Right lobe of liver (tissue), 6 donors: ENCODE data around the gene MBD3L2. TPM values are rescaled to one million over a fixed set of nuclear protein-coding genes. Genes with fewer than 3 reads are reported as not detected.
"Not testable (repeated sequence)": the region's sequence is repeated elsewhere in the genome, so short reads cannot be mapped to it uniquely, and the experiment has no call there.

Experiments
- ATAC-seq, 4 donors: fragments of 200-7000 bp; cut with Tn5 transposase; one replicate each; pipeline ENCODE4 v1.9.1; 2020; ENCODE audit warnings: mild to moderate bottlenecking in 4 of 4, moderate library complexity in 4 of 4
- DNase-seq, 3 donors: peaks; one replicate each; pipeline ENCODE4 v3.0.0-alpha.2; 2020
- H3K27ac ChIP-seq, 3 donors: fragments of 200-600 bp; one replicate each; pipeline ENCODE4 v1.8.0; 2022
- H3K27me3 ChIP-seq, 2 donors: fragments of 200-600 bp; one replicate each; pipeline ENCODE4 v1.8.0; 2022
- H3K36me3 ChIP-seq, 4 donors: fragments of 200-600 bp; sonication (generic) in 1 of 4; one replicate each; pipeline versions ENCODE4 v1.5.1 to v1.8.0; 2017 to 2022; ENCODE audit warnings: control low read depth in 1 of 4
- H3K4me1 ChIP-seq, 4 donors: fragments of 200-600 bp; sonication (generic) in 1 of 4; one replicate each; pipeline versions ENCODE4 v1.5.1 to v1.8.0; 2017 to 2022; ENCODE audit warnings: control low read depth in 1 of 4
- H3K4me3 ChIP-seq, 3 donors: fragments of 200-600 bp; one replicate each; pipeline ENCODE4 v1.8.0; 2022
- H3K9me3 ChIP-seq, 4 donors: fragments of 200-600 bp; sonication (generic) in 1 of 4; one replicate each; pipeline versions ENCODE4 v1.5.1 to v1.8.0; 2017 to 2022; ENCODE audit warnings: control low read depth in 1 of 4
- POLR2A ChIP-seq: fragments of 450-650 bp; IDR thresholded peaks from one replicate; pipeline ENCODE4 v1.6.1; 2017; ENCODE audit warnings: antibody characterized with exemption, mild to moderate bottlenecking
- WGBS: methylation state at CpG from one replicate; pipeline ENCODE4 v1.1.6; 2018; ENCODE audit warnings: low coverage, low lambda C conversion rate; ENCODE audit not compliant: insufficient coverage; ENCODE audit errors: missing lambda C conversion rate; 5-methylcytosine and 5-hydroxymethylcytosine counted together
- intact Hi-C, 2 donors: fragments of 100-400 bp; cut with DNase I; formaldehyde crosslinking; loops; one replicate each; pipeline versions ENCODE4 v1.11.2 to v1.14.1; 2022
- total RNA-seq, 6 experiments: library from RNA; depleted of rRNA in 2 of 6; stranded (reverse); fragments of >200 nt in 2 of 6; fragmentation: NEBNext Ultra II Directional in 3 of 6; extraction: Animal tissue kit (Norgen Biotek cat#: 25700) in 3 of 6; gene quantifications; one replicate each; pipeline versions ENCODE4 v1.1.0 to v1.2.4, GENCODE V29; 2016 to 2023
- TF ChIP-seq, protein P1 (sequence below), 4 donors: fragments of 200-600 bp in 3 of 4; fragments of 450-650 bp in 1 of 4; IDR thresholded peaks; one replicate each; pipeline versions ENCODE4 v1.5.1 to v1.8.0; 2016 to 2022; ENCODE audit warnings: antibody characterized with exemption in 4 of 4, mild to moderate bottlenecking in 2 of 4
- donor health status: DM: no; HTN: yes; CAD: no.
- donor health status: DM: no; HTN: no; CAD: no.
- donor health status: DM: no; HTN: no; CAD: no.
- donor health status: DM: no; HTN: yes; CAD: no.
- donor health status: DM: no; HTN: yes; CAD: no.

Gene MBD3L2
- total RNA-seq, 6 experiments from 2014 or later = not detected

DNA sequence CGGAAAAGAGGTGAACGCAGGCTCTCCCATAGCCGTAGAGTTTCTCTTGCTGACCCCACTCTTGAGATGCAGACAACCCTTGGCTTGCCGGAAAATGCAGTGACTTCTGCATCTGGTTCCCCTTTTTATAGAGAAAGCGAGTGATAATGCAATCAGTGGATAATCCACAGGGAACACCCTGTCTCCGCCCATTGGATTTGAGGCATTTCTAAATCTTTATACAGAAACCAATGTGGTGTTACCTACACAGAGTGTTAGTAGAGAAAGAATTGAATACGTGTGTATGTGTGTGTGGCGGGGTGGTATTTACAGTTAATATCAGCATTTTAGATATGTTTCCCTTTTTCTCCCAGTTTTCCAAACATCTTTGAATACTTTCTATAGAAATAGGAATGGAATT is 9.5 kb downstream of the MBD3L2 start, which contains the start of gene MBD3L3:
Gene MBD3L3, minus strand, starts transcription at position 101 of the 400 bp plus-strand sequence. Its CDS starts 71 bp downstream, at position 30.
- H3K27ac ChIP-seq, ATAC-seq, DNase-seq, H3K27me3 ChIP-seq, H3K4me1 ChIP-seq, H3K9me3 ChIP-seq, H3K36me3 ChIP-seq, H3K4me3 ChIP-seq, intact Hi-C loops: not testable (repeated sequence)
- no CpG with 5 or more reads among the region's 8 CpGs for WGBS

GRCh38 chr19:7059977-7060376 is 10.9 kb downstream of the MBD3L2 start:
- ATAC-seq, H3K4me1 ChIP-seq, DNase-seq, intact Hi-C loops, H3K36me3 ChIP-seq, H3K27ac ChIP-seq, H3K27me3 ChIP-seq, H3K9me3 ChIP-seq, H3K4me3 ChIP-seq: not testable (repeated sequence)
- 37% methylated on average over 2 of the region's 2 CpGs for WGBS

- 63% methylated on average over 4 of the region's 4 CpGs for WGBS
- Histone ChIP-seq H3K27me3 (no peaks in the 10 kb centered on the region), H3K4me3 (no peak overlapping the region), H3K27ac (no peak overlapping the region), H3K4me1 (no peaks in the 10 kb centered on the region), H3K36me3 (no peaks in the 10 kb centered on the region), H3K9me3 (no peaks in the 10 kb centered on the region)
- ATAC-seq (no peak), DNase-seq (no peak)
- TF ChIP-seq, protein P1, sequence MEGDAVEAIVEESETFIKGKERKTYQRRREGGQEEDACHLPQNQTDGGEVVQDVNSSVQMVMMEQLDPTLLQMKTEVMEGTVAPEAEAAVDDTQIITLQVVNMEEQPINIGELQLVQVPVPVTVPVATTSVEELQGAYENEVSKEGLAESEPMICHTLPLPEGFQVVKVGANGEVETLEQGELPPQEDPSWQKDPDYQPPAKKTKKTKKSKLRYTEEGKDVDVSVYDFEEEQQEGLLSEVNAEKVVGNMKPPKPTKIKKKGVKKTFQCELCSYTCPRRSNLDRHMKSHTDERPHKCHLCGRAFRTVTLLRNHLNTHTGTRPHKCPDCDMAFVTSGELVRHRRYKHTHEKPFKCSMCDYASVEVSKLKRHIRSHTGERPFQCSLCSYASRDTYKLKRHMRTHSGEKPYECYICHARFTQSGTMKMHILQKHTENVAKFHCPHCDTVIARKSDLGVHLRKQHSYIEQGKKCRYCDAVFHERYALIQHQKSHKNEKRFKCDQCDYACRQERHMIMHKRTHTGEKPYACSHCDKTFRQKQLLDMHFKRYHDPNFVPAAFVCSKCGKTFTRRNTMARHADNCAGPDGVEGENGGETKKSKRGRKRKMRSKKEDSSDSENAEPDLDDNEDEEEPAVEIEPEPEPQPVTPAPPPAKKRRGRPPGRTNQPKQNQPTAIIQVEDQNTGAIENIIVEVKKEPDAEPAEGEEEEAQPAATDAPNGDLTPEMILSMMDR (IDR thresholded peaks at IDR 0.05) = no peak
- no peak for TF ChIP-seq POLR2A
- intact Hi-C loops = no loop called here
These were observed 14.2 kb downstream of the MBD3L2 start for GRCh38 chr19:7063339-7063738.

GRCh38 chr19:7063764-7064418 is 14.8 kb downstream of the MBD3L2 start:
- no peak for DNase-seq

GRCh38 chr19:7067122-7067521 is 18.0 kb downstream of the MBD3L2 start:
- H3K27ac ChIP-seq, H3K36me3 ChIP-seq, H3K9me3 ChIP-seq, H3K27me3 ChIP-seq, H3K4me3 ChIP-seq, ATAC-seq, intact Hi-C loops: not testable (repeated sequence)
- peak in 1 of 3 donors; percentile 26 for DNase-seq
- 27% methylated on average over 7 of the region's 13 CpGs for WGBS
- TF ChIP-seq, protein P1 (IDR thresholded peaks at IDR 0.05) = peak in 2 of 4 donors; percentile 12 to 21
- peaks cover 0 to 10% (median 3%) of the 10 kb centered on the region in 4 donors for H3K4me1 ChIP-seq

More at GRCh38 chr19:7063764-7064418, 14.8 kb downstream of the MBD3L2 start:
- no peak overlapping the region for H3K4me3 ChIP-seq
- H3K27ac ChIP-seq = no peak overlapping the region
- 83% methylated on average over 1 of the region's 9 CpGs for WGBS
- H3K4me1 ChIP-seq = no peaks in the 10 kb centered on the region
- no peaks in the 10 kb centered on the region for H3K36me3 ChIP-seq
- ATAC-seq = no peak
- intact Hi-C loops = no loop called here
- H3K9me3 ChIP-seq = no peaks in the 10 kb centered on the region
- TF ChIP-seq, protein P1 (IDR thresholded peaks at IDR 0.05) = no peak
- TF ChIP-seq POLR2A = no peak
- H3K27me3 ChIP-seq = no peaks in the 10 kb centered on the region
